ENCODE results near the gene DHRS7B.
"Not testable (repeated sequence)": the region's sequence is repeated elsewhere in the genome, so short reads cannot be mapped to it uniquely, and the experiment has no call there.

GRCh38 chr17:21124517-21124916 is 2.2 kb upstream of the DHRS7B start:
- TF ChIP-seq HIVEP1 (CRISPR knock-in tag; IDR thresholded peaks at IDR 0.05); ZNF782 (CRISPR knock-in tag; IDR thresholded peaks at IDR 0.05; ENCODE audit: borderline replicate concordance); JUN (CRISPR knock-in tag; IDR thresholded peaks at IDR 0.05); ZNF607 (CRISPR knock-in tag; IDR thresholded peaks at IDR 0.05; ENCODE audit: borderline replicate concordance); CTCF (CRISPR knock-in tag; IDR thresholded peaks at IDR 0.05); FOXM1 (CRISPR knock-in tag; IDR thresholded peaks at IDR 0.05); FOXP4 (CRISPR knock-in tag; IDR thresholded peaks at IDR 0.05); ZBTB33 (CRISPR knock-in tag; IDR thresholded peaks at IDR 0.05); ESRRA (CRISPR knock-in tag; IDR thresholded peaks at IDR 0.05; ENCODE audit: low read depth); ZNF12 (CRISPR knock-in tag; IDR thresholded peaks at IDR 0.05); RFX3 (CRISPR knock-in tag; IDR thresholded peaks at IDR 0.05): not testable (repeated sequence)
